GF-D8 (cell line): Measurements from ENCODE around the gene UBASH3B.
"Not testable (repeated sequence)": the region's sequence is repeated elsewhere in the genome, so short reads cannot be mapped to it uniquely, and the experiment has no call there.

Source experiments
- DNase-seq: peaks from one replicate; lab custom pipeline; 2025; lab: John Stamatoyannopoulos, UW

The UBASH3B gene

DNA sequence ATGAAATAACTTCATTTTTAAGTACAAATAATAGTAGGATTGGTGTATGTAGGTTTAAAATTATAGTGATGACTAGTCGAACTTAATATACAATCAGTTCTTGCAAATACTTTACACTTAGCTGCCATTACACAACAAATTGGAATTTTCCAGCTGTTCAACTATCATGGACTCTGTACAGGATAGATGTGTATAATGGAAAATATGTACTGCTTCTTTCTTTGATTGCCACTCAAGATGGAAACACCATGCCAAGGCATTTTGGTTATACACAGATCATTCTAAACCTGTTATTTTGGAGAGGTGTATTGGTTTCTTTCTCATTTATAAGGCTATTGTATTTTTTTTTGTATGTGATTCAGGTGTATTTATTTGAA is 158.4 kb downstream of the UBASH3B start:
- DNase-seq = no peak

DNA sequence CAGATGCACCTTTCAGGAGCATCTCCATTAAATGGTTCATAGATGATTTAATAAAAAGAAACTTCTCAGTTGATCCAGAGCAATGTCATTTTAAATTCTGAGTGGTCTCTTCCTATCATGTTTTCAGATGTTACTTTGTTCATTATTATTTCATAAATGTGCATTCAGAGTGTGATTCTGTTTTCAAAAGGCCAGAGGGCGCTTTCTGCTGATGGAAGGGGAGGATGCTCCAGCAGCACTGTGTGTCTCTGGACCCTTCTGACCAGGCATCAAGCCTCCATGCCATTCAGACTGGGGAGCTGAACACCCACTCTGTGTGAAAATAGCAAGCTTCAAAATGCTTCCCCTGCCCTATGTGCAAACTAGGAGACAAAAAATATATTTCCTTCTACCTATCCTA is 158.9 kb downstream of the UBASH3B start:
- no peak for DNase-seq

DNA sequence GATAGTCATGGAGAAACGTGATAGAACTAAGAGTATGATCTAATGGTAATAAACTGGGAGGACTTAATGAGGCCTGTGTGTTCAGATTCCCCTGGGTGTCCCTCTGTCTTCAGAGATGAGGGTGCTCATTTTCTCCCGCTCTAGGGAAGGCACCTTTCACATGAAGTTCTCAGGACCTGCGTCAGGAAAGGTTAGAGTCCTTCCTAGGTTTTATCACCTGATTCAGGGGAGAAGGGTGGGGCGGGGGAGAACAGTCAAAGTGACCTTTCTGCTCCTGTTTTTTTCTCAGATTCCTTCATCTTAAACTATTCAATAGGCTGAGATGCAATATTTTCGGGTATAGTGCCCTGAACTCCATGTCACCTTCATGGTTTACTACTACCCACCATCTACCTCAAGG is 160.4 kb downstream of the UBASH3B start:
- no peak for DNase-seq

- no peak for DNase-seq
These were observed 161.4 kb downstream of the UBASH3B start for GRCh38 chr11:122816761-122817520.

- no peak for DNase-seq
These were observed 164.6 kb downstream of the UBASH3B start for GRCh38 chr11:122820158-122820557.

DNA sequence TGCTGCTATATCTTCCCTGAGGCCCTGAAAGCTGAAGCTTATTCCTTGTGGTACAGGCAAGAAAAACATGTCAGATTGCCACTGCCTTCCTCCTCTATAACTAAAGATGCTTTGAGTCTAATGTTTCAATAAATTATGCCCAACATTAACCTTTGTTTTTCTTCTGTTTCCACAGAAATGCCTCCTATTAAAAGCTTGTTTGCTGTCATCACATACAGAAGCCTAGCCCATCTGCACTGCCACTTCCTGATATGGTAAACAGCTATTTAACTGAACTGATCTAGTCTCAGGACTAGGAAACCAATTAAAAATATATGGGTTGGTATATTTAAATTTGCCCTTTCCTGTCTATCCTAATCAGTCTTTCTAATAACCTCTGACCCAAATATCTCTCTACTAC is 165.6 kb downstream of the UBASH3B start:
- DNase-seq = no peak

DNA sequence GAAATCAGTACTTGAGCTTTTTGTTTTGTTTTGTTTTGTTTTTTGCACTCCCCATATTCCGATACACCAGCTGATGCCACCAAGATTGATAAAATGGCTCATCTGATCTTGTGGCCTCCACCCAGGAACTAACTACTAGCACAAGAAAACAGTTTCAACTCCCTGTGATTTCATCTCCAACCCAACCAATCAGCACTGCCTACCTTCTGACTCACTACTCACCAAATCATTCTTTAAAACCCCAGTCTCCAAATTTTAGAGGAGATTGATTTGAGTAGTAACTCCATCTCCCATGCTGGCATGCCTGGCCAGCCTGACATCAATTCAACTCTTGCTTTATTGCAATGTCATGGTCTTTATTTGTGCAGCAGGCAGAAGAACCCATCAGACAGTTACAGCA is 166.7 kb downstream of the UBASH3B start:
- DNase-seq = no peak

DNA sequence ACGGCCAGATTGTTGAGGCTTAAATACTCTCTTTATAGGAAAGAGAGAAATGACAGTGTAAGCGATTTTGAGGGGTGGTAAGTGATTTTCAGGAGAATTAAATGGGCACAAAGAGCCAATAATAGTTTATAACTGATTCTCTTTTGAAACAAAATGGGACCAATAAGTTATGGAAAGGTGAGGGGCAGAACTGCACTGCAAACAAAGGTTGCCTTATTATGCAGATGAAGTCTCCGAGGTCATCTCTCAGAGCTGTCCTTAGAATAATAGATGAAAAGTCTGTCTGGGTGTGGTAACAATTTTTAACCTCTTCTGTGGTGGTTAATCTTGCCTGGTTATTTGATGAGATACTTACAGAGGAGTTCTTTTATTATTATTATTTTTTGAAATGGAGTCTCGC is 168.0 kb downstream of the UBASH3B start:
- no peak for DNase-seq

DNA sequence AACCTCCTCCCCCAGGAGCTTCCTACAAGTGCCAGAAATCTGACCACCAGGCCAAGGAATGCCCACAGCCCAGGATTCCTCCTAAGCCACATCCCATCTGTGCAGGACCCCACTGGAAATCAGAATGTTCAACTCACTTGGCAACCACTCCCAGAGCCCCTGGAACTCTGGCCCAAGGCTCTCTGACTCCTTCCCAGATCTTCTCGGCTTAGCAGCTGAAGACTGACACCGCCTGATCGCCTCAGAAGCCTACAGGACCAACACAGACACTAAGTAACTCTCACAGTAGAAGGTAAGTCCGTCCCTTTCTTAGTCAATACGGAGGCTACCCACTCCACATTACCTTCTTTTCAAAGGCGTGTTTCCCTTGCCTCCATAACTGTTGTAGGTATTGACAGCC is 173.8 kb downstream of the UBASH3B start:
- not testable (repeated sequence) for DNase-seq

GRCh38 chr11:122832297-122832696 is 176.8 kb downstream of the UBASH3B start:
- DNase-seq = not testable (repeated sequence)

GRCh38 chr11:122832721-122833470 is 177.4 kb downstream of the UBASH3B start:
- peak; percentile 65 for DNase-seq

DNA sequence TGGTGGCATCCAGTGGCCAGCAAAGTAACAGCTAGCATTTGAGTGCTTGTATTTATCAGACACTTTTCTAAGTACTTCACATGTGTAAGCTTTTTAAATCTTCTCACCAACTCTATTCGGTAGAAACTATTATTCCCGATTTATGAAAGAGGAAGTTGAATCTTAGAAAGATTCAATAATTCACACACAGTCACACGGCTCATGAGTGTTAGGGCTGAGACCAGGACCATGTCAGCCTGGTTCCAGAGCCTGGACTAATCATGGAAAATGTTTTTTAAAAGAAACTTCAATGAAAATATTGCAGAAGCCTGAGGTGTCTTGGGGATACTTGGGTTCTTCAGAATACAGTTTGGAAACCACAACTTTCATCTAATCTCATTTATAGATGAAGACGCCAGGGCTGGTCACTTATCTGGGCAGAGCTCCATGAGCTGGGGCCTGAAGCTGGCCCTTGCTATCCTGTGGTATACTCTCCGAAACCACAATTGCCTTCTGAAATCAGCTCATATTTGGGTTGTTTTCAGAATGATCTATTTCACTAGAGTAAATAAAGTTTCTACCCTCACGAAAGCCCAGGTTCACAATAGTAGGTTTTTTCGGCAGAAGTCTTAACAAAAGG is 178.4 kb downstream of the UBASH3B start:
- no peak for DNase-seq

- DNase-seq = no peak
These were observed 181.4 kb downstream of the UBASH3B start for GRCh38 chr11:122836916-122837315.

DNA sequence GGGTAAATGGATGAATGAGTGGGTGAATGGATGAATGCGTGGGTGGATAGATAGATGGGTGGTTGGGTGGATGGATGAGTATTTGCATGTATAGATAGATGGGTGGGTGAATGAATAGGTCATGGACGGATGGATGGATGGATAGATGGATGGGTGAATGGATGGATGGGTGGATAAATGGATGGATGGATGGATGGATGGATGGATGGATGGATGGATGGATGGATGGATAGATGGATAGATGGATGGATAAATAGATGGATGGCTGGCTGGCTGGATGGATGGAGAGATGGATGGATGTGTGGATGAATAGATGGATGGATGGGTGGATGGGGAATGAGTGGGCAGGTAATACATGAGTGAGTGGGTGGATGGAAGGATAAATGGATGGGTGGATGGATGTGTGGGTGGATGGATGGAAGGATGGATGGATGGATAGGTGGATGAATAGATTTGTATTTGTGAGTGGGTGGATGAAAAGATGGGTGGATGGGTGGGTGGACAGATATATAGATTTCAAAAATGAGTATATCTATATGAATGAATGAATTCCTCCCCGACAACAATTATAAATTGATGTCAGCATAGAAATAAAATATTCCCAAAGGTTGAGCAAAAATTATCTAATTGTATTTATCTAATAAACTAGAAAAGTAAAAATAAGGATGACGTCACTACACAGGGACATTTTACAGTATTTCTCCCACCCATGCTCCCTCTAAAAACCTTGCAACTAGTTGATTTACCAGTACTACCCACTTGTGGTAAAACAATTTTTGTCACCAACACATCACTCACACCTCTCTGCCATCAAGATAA is 182.2 kb downstream of the UBASH3B start:
- DNase-seq = no peak

DNA sequence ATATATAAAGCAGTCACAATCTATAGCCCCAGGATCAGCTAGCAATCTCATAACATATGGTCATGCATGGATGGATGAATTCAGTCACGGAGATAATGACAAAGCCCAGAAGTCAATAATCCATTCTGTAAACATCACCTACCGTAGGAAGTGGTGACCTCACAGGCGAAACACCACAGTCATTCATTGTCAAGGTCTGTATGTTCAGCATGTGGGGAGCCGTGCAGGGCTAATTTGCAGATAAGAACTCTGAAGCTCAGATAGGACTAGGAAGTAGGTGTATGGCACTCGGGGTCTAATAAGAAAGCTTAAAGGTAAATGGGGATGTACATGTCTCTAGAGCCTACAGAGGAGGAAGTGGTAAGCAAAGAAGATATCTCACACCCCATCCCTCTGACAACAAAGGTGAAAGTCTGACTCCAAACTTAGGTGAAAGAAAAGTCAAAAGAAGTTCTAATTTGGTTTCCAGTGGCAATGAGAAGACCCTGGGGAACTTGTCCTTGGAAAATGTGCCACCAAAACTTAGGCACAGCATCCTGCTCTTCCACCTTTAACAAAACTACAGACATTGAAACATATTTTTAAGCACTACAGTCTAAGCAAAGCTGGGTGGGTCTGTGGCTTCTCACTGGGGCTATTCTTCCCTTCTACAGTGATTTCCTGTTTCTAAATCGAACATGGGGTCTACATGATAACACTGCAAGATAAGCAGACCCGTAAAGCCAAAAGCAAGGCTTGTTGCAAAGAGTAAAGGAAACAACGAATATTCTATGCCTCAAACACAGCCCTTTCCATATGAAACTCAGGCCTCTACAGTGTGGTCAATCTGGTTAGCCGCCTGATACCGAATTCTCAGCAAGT is 188.0 kb downstream of the UBASH3B start:
- DNase-seq = no peak

DNA sequence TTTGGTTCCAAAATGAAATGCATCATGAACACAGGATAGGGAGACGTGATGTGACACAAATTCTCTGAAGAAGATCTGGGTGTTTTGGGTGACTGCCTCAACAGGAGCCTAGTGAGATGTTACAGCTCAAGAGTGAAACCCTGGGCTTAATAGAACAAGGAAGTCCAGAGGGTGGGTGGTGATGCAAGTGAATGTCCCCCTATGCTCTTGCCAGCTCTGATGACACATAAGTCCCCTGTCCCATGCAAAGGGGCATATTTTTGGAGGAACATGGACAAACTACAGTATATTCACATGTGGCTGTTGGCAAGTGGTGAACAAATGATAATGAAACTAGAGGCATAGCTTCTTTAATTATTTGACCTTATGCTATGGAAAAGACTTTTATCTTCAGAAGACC is 191.9 kb downstream of the UBASH3B start:
- DNase-seq = no peak

- DNase-seq = no peak
These were observed 192.7 kb downstream of the UBASH3B start for GRCh38 chr11:122848186-122848585.

- DNase-seq = no peak
These were observed 194.6 kb downstream of the UBASH3B start for GRCh38 chr11:122850076-122850631.

GRCh38 chr11:122851366-122851966 is 195.9 kb downstream of the UBASH3B start:
- DNase-seq = no peak

DNA sequence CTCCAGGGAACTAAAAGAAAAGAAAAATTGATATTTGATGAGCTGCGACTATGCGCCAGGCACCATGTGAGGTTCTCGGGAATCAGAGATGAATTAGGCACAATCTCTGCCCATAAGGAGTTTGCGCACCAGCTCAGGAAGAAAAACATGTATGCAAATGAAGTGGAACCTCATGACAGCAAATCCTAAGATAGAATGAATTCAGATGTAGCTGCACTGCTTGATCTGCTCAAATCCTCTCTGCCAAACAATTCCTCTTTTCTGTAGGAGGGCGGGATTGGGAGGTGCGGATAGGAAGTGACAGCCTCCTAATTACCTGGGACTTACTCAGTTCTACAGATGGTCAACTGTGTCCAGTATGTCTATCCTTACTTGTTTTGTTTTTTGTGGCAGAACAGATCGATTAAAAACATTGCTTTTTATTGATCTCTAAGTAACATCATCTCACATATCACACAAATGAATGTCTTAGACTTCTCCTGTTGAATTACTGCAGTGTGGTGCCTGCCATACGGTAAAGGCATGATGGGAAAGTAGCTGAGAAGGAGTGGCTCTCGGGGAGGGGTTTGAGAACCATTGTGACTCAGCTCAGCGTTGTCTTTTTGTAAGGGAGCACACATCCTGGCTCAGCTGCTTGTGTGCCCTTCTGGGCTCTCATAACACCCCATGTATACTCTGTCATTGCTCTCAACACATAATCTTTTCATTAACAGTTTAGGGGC is 196.7 kb downstream of the UBASH3B start:
- no peak for DNase-seq
